Measurements from ENCODE around the gene UGDH.

Gene UGDH

GRCh38 chr4:39495446-39496213 lies 31.6 kb downstream of the UGDH start:
- H3K27me3 ChIP-seq (replicated peaks), result no peaks in the 10 kb centered on the region
- H3K36me3 ChIP-seq (replicated peaks), result peaks cover 19% of the 10 kb centered on the region
- DNase-seq, result no peak
- H3K4me3 ChIP-seq (ENCODE audit: low read depth, low read length), result no peak overlapping the region
- in situ Hi-C loops (cut with HindIII; ENCODE audit: low pct_ligation_motif_present, low sequenced_read_pairs), result no loop called here
- no peak for TF ChIP-seq CTCF (IDR thresholded peaks at IDR 0.05; ENCODE audit: low read depth, low read length, missing control alignments)
- H3K27ac ChIP-seq, result no peak overlapping the region

- no peak for DNase-seq
- Histone ChIP-seq H3K27ac (no peak overlapping the region), H3K27me3 (replicated peaks) (no peaks in the 10 kb centered on the region), H3K36me3 (replicated peaks) (peaks cover 11% of the 10 kb centered on the region), H3K4me3 (ENCODE audit: low read depth, low read length) (no peak overlapping the region)
- no peak for TF ChIP-seq CTCF (IDR thresholded peaks at IDR 0.05; ENCODE audit: low read depth, low read length, missing control alignments)
- in situ Hi-C loops (cut with HindIII; ENCODE audit: low pct_ligation_motif_present, low sequenced_read_pairs), result no loop called here
Observed at GRCh38 chr4:39494354-39494753, 32.9 kb downstream of the UGDH start.

- no peaks in the 10 kb centered on the region for H3K36me3 ChIP-seq (replicated peaks)
- H3K4me3 ChIP-seq (ENCODE audit: low read depth, low read length), result no peak overlapping the region
- in situ Hi-C loops (cut with HindIII; ENCODE audit: low pct_ligation_motif_present, low sequenced_read_pairs), result no loop called here
- H3K27ac ChIP-seq, result no peak overlapping the region
- TF ChIP-seq CTCF (IDR thresholded peaks at IDR 0.05; ENCODE audit: low read depth, low read length, missing control alignments), result no peak
- DNase-seq, result no peak
- H3K27me3 ChIP-seq (replicated peaks), result no peaks in the 10 kb centered on the region
Observed at GRCh38 chr4:39490322-39490721, 36.9 kb downstream of the UGDH start.

- in situ Hi-C loops (cut with HindIII; ENCODE audit: low pct_ligation_motif_present, low sequenced_read_pairs), result no loop called here
- Histone ChIP-seq H3K36me3 (replicated peaks) (no peaks in the 10 kb centered on the region), H3K27me3 (replicated peaks) (no peaks in the 10 kb centered on the region), H3K4me3 (ENCODE audit: low read depth, low read length) (no peak overlapping the region), H3K27ac (no peak overlapping the region)
- TF ChIP-seq CTCF (IDR thresholded peaks at IDR 0.05; ENCODE audit: low read depth, low read length, missing control alignments), result no peak
- DNase-seq, result no peak
Observed at GRCh38 chr4:39486221-39486804, 40.9 kb downstream of the UGDH start.

- no peak for DNase-seq
- no peak for TF ChIP-seq CTCF (IDR thresholded peaks at IDR 0.05; ENCODE audit: low read depth, low read length, missing control alignments)
- in situ Hi-C loops (cut with HindIII; ENCODE audit: low pct_ligation_motif_present, low sequenced_read_pairs), result no loop called here
- no peaks in the 10 kb centered on the region for H3K36me3 ChIP-seq (replicated peaks)
- no peak overlapping the region for H3K27ac ChIP-seq
- no peak overlapping the region for H3K4me3 ChIP-seq (ENCODE audit: low read depth, low read length)
- no peaks in the 10 kb centered on the region for H3K27me3 ChIP-seq (replicated peaks)
Observed at GRCh38 chr4:39484582-39485272, 42.5 kb downstream of the UGDH start.
